ENCODE results near the gene MEGF11.
"Not testable (repeated sequence)": the region's sequence is repeated elsewhere in the genome, so short reads cannot be mapped to it uniquely, and the experiment has no call there.

MEGF11 gene

DNA sequence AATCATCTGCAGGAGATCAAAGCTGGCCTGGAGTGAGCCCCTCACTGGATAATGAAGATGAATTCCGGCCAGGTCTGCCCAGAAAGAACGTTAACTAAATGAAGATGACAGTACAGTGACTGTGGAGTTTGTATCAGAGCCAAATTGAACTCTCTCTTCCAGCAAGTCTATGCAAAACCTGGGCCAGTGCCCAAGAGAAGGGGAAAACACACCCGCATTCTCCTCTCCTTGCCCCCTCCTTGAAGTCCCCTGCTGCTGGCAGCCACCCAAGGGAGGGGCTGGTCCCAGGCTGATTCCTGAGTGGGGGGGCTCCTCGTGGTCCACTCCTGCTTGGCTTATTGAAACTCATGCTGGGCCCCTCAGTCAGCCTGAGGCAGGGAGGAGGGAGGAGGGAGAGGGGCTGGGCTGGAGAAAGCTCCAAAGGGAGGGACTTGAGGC lies 228.5 kb downstream of the MEGF11 start:
- peak in 6 of 14 donors; percentile 9 to 69 (median 35) for DNase-seq

DNA sequence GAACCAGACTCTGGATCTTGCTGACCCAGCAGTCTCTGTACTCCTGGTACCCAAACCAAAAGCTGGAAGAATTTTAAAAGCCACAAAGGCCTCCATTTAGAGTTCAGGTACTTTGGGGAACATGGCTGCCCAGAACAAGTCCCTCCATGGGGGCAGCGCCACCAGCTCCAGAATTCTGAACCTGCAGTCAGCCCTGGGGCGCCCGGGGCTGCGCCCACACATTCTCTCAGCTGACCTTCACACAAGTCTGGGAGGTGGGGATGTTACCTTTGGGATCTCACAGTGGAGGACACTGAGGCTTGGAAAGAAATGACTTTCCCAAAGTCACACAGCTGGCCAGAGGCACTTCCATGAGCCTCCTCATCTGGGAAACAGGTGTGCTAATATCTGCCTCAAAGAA lies 229.4 kb downstream of the MEGF11 start:
- DNase-seq = no peak

DNA sequence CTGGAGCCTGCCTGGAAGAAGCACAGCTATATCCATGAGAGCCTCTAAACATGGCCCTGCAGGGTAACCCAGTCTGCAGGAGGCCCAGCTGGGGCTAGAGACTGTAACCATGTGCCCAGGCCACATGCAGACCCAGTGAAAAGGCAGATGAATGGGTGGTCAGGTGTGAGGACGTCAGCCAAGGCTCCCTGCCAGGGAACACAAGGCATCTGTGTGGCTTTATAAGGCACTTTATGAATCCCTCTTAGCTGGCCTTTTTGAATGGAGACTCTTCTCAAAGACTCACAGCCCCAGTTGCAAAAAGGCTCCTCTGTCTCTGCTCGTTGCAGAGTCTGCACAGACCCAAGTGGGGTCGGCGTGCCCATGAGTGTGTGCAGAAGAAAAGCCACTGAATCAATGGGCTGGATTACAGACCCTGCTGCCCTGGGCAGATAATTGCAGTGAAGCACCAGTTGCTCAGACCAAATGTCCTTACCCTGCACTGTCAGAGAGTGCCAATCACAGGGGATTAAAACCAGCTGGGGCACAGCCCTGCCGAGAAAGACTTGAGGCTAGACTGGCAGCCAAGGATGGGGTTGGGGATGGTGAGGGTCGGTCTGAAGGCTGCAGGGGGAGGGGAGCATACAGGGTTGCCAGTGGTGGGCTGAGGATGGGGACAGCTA lies 230.1 kb downstream of the MEGF11 start:
- peak in 11 of 14 donors; percentile 21 to 85 (median 65) for DNase-seq

DNA sequence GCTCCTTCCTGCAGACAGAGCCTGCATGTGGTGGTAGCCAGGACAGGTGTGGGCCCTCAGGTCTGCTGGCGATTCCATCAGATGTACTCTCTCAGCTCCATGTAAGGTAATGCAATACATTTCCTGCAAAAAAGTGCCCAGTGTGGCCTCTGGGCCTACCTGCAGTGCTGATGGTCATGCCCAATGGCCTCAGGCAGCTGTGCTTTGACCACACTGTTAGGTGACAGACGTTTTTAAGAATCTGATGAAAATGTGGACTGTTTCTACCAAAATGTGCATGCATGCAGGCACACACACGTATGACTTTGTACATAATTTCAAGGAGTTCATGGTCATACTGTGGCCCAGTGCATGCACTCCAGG lies 231.4 kb downstream of the MEGF11 start:
- DNase-seq = no peak

DNA sequence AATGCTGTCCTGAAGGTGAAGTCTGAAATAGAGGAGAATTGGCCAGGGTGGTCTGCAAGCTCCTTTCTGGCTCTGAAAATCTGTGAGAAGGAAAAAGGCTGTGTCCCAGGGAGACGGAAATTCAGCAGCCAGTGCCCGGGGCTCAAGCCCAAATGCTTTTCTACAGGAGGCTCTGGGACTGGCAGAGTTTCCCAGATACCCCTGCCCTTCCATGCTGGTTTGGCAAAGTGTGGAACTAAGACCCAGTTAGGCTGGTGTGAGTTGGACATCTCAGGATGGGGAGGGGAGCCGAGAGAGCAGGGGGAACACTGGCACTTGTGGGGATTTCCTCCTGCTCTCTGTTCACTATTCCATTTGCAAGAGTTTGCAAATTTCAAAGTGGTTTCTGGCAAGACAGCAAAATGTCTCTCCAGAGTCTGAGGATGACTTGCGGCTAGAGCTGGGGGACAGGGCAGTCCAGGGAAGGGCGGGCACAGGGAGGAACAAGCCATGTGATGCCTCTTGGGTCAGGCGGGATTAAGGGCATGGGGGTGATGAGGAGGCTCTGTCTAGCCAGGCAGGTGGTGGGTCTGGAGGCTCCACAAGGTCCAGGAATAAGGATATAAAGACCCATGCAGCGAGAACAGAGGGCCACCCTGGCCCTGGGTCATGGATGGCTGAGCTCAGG lies 231.9 kb downstream of the MEGF11 start:
- peak in 2 of 14 donors; percentile 8 to 26 for DNase-seq

DNA sequence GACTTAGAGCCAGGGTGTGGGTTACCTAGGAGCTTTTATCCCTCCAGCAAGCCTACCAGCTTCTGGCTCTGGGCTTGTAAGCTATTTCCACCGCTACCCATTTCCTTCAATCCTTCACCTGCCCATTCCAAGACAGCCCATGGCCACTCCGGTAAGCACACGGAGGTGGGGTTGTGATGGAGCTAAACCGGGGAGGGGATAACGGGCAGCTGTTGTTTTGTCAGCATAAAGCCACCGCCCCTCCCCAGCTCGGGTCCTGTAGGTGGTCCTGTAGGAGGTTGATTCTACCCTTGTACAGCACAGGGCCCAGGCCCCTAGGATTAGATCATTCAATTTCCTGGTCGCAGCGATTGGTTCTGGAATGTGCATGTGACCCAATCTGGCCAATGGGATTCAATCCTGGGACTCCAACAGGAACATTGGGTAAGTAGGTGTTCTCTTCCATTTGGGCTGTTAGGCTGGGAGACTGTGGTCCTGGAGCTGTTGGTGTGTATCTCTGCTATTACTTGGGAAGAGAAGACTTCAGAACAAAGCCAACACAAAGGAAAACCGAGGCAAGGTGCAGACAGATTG lies 233.6 kb downstream of the MEGF11 start:
- no peak for DNase-seq

DNA sequence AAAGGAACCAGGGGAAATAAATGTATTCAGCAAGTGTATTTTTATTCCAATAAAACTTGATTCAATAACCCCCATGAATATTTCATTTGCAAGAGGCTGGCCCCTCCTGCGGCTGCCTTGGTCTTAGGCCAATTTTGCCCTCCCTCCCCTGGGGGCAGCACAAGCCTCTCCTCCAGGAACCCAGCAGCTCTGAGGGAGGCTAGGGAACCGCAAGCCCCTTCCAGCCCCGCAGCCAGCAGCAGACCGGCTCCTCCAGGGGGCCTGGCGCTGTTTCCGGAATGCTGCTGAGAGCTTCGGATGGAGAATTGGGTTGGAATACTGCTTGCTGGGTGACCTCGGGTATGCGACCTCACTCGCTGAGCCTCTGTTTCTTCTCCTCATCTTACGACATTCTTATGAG lies 234.2 kb downstream of the MEGF11 start:
- no peak for DNase-seq

DNA sequence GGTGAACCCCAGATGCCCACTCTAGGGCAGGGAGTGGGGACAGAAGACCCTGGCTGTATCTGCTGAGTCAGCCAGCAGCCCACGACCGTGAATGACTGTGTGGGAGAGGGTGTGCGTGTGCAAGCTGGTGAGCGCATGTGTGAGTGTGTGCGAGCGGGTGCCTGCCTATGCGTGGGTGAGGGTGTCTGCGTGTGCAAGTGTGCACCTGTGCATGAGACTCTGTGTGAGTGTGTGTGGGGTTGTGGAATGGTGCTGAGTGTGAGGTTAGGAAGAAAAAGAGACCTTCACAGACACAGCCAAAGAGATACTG lies 235.1 kb downstream of the MEGF11 start:
- no peak for DNase-seq

DNA sequence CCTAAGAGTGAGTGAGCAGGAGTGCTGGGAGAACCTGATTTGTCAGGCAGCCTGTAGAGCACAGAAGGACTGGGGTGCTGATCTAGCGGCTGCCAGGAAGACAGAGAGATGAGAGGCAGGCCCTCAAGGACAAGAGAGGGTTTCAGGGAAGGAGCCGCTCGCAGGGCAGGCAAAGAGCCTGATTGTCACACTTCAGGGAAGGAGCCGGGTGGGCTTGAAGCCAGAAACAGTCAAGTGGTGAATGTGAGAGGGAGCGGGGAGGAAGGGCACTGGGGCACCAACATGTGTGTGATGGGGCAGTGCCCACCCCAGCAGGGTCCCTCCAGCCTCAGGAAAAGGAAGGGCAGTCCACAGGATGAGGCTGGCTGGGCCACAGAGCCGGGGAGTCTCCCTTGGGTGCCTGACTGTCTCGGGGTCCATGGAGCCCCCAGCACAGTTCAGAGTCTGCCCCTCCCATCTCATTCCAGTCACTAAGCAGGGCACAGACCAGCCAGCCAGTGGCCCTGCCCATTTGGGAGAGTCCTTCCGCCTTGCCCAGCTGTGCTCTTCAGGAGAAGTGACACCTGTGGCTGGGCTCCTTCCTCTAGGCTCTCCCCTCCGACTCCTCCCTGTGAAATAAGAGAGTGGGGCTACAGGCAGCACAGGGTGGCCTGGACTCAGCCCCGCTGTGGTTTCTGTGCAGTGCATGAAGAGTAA lies 235.6 kb downstream of the MEGF11 start:
- DNase-seq = peak in 1 of 14 donors; percentile 25

DNA sequence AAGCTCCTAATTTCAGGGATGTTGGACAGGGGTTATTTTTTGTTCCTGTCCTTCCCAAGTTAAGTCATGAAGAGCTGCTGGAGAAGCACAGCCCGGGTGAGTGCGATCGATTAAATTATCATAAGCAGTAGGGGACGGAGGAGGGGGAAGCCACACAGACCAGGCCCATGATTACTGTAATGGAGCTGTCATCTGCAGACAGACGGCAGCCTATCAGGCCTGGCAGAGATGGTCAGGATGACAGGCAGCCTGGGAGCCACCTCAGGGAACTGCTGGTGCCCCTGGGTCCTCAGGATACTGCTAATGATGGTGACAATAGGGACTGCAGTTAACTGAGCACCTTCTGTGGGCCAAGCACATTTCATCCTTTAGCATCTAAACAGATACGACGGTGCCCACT lies 236.6 kb downstream of the MEGF11 start:
- DNase-seq = no peak

DNA sequence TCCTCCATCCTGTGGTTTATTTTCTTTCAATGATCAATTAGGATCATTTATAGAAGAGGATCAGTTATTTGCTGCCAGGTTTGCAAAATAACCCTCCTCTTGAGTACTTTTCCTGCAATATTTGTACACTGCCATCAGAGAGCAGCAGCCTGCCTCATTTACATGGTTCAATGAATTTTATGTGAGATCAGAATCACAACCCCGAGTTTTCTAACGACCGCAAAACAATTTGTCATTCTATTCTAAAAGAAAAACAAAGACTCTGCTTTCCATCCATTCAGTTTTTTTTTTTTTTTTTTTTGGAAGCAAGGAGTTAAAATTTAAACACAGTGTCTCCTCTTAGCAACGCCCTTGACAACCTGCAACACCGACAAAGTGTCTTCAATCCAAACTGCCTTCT lies 237.4 kb downstream of the MEGF11 start:
- DNase-seq = no peak

DNA sequence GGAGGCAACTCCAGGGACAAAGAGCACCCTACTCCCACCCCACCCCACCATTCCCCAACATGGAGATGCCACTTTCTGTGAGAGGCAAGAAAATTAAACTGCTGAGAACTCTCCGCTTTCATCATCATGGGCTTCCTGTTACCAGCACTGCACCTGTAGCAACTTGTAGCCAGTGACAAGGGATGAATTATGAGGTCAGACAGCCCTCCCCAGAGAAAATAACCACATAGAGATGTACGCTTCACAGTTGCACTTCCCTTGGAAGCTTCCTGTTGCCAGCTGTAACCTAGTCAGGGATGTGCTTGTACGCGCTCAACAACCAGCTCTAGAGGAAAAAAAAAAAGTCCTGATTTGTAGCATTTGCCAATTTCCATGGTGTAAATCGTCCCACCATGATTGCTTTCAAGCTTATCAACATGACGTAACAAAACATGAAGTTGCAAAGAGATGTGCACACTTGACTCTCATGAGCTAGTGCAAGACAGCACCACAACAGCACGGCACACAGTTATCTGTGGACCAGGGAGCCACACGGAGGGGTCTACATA lies 238.8 kb downstream of the MEGF11 start:
- no peak for DNase-seq

DNA sequence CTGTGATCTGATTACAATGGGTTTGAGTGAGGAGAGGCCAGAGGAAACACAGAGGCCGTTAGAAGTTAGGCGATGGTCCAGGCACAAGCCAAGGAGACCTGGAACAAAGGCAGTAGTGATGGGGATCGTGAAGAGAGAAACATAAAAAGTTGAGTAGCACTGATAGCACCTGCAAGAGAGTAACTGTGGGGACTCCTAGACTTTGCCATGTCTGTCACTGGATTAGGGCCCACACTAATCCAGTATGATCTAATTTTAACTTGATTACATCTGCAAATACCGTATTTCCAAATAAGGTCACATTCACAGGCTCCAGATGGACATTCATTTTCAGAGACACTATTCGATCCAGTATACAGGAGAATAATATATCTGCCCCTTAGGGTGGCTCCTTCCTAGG lies 239.5 kb downstream of the MEGF11 start:
- DNase-seq = no peak

DNA sequence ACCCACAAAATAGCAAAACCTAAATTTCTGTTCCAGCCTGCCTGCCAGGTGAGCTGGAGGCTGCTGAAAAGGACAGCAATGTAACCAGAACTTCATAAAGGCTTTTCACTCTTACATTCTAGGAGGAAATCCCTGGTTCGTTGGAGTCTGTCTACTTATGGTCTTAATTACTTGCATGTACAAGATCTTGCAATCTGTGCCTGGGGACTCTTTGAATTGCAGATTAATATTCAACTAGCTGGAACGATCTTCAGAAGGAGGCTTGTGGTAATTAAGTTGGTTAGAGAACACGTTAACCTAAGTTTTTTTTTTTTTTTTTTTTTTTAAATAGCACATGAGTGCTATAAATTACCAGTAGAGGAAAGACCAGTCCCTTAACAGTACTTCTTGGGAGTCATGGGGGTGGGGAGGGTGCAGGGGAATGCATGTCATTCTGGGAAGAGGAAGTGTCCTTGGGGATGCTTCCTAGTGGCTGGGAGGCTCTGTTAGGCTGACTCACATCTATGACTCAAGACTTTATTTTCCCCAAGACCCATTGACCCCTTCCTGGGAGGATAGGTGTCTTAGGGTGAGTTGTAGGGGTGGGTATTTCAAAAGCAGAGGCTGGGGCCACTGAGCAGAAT lies 244.5 kb downstream of the MEGF11 start:
- no peak for DNase-seq

DNA sequence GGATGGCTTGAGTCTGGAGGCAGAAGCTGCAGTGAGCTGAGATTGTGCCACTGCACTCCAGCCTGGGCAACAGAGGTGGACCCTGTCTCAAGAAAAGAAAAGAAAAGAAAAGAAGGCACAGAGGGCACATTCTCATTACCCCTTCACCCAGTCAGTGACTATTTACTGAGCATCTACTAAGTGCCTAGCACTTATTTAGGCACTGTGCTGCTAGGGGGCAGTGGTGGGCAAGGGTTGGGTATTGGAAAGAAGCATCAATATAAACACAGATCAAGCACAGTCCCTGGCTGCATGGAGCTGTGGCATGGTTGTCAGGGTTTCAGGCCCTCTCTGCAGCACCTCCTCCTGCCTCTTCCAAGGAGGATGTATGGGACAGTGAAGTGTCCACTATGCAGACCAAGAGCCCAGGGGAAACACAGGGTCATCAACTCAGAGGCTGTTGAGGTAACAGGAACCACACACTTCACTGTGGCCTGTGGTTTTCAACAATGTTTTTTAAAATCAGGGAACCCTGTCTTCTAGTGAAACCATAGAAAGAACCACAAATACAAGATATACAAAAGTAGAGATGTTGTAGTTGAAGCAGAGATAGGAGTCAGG lies 245.8 kb downstream of the MEGF11 start:
- no peak for DNase-seq

DNA sequence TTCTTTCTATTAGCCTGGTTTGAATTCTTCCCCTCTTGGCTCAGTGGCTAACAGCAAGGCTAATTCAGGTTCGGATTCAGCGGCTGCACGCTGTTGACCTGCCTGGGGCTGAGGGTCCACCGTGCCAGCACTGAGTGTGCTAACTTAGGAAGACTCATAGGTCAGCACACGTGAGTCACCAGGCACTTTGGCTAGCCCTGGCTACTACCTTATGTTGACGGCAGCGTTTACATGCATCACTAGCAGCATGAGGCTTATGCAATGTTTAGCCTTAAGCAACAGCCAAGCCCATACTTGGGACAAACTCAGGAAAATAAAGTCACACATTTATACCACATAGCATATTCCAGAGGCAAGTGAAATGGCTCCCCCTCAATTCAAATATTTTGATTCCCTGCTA lies 246.6 kb downstream of the MEGF11 start:
- no peak for DNase-seq

DNA sequence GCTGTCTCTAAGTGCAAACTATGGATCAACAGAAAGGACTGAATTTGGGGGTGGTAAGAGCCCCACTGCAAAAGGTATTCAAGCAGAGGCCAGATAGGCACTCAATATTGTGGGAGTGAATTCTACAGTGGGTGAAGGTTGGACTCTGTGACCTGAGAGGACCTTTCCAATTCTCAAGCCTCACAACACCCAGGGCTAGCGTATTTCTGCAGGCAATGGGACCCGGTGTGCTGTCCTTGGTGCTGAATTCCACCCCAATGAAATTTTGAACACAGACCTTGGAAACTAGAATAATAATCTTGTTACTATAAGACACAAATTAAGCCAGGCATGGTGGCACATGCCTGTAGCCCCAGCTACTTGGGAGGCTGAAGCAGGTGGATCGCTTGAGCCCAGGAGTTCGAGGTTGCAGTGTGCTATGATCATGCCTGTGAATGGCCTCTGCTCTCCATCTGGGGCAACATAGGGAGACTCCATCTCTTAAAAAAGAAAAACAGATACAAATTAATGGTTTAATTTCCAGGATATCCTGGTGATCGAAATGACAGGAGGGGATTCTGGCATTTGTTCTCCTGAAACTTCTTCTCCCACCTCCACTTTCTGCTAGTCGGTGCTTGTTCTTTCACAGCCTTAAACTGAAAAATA lies 248.8 kb downstream of the MEGF11 start:
- no peak for DNase-seq

DNA sequence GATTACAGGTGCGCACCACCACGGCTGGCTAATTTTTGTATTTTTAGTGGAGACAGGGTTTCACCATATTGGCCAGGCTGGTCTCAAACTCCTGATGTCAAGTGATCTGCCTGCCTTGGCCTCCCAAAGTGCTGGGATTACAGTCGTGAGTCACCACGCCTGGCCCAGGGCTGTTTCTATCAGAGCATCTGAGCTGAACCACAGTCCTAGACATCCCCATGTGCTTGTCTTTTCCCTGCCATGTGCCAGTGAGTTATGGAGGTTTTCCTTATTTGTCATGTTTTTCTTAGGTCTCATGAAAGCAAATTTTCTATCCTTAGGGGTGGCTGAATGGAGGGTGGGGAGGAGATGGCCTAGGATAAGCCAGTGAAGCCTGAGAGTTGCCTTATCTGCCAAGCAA lies 250.4 kb downstream of the MEGF11 start:
- DNase-seq = not testable (repeated sequence)

DNA sequence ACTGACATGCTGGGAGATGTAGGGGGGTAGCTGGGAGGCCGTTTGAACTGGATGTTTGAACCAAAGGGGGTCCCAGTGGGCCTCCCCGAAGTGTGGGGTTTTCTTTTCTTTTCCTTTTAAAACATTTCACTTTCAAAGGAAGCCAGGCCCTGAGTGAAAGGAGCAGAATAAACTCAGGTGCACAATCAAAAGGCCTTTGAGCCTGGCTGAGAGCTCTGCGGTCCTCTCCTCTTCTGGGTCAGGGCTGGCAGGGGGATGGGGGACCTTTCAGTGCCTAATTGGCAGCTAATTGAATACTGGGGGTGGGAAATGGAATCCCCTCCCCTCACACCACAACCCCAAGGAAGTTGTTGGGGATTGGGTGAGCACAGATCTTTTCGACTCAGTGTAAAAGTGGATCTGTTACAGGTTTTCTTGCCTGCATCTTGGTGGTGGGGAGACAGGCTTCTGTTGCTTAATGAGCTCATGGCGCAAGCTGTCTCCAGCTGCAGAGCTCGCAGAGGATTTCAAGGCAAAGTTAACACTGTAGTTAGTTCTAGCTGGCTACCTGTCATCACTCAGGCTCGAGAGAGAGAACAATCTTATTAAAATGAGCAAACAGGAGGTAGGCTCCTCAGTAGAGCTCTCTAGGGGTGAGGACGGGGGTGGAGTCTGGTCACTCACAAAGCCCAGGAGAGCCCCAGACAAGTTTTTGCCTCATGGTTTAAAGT lies 251.7 kb downstream of the MEGF11 start:
- no peak for DNase-seq

DNA sequence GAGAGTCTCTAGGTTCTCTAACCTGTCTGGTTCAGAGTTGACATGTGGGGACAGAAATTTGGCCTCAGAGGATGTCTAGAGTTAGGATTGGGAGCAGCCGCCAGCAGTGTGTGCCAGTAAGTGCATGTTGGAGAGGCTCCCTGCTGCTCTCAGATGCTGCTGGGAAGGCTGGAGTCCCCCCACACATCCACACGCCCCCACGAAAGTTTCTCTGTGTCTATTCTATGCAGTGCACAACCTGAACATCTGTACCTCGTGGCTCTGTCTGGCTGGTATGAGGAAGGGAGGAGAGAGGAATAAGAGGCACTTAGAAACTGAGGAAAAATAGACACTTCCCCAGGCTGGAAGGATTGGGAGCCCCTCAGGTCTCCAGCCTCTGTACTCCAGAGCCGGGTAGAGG lies 252.5 kb downstream of the MEGF11 start:
- no peak for DNase-seq

DNA sequence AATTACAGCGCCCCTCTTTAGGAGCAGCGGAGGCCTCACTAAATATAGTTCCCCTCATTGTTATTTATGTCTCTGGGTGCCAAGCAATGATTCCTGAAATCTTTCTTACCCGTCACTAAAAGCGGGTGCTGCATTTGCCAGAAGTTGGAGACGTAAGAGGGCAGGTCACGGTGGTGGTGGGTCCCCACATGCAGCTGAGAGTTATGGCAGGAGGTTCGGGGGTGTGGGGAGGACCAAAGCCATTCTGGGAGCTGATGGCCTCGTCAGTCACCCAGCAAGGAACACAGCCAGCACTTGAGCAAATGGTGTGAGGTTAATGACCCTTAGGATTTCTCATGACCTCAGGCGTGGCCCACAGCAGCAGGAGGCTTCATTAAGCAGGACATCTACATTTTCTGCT lies 255.1 kb downstream of the MEGF11 start:
- no peak for DNase-seq
